ENCODE measurements around the gene MVB12B.

Gene MVB12B

DNA sequence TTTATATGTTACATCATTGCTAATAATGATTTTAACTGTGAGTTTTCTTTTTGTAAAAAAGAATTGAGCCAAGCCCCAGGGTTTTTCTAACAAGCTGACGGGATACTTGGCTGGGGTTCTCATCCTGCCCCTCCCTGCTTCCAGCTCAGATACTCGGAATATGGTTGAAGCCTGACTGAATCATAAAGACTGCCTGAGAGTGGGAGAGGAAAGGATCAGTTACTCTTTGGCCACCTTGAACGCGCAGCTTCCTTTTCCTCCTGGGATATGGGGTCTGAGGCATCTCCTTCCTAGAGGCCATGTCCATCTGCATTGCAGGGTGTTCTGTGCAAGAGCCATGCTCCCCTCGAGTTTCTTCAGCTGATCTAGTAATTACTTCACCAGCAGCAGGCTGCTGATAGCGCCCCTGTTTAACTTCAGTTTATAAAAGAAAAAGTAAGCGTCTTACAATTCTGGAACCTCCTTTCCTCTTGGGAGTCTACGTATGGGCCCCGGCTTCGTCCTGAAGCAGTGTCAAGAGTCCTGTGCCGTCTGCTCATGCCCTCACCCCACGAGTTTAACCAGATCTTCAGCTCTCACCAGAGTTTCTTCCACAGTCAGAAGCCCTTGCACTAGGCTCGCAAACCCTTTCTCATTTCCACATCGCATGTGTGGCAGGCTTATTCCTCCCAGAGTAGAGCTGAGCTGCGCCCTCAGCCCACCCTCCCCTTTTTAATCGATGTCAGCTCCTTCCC lies 130.0 kb downstream of the MVB12B start:
- DNase-seq, result no peak

DNA sequence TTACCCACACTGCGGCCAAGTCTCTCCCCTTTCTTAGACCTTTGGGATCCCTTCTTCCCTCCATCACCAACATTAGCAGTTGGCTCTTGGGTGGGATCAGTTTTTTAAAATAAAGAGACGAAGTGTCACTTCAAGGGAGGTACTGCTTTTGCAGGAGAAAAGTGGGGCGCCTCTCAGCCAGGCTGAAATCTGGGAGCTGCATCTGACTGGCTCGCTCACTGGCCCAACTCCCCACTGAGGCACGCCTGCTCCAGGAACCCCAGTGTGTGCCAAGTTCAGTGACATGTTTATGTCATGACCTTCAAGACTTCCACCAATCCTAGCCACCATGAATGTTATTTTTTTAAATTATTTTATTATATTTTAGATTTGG lies 130.5 kb downstream of the MVB12B start:
- DNase-seq, result no peak

DNA sequence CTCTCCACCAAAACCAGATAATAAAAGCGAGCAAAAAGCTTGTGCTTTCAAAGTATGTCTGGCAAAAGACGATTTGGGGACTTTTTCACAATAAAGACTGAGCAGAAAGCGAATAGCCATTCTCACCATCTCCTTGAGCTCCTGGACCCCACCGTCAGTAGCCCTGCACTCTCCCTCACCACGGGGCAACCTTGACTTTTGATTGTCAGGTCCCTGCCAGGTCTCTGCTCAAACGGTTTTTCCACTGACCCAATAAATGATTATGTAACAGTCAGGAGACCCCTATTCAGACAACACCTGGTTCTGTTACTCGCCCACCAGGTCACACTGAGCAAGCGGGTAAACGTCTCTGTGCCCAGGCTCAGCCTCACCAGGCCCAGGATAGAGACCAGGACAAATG lies 131.3 kb downstream of the MVB12B start:
- DNase-seq, result no peak

DNA sequence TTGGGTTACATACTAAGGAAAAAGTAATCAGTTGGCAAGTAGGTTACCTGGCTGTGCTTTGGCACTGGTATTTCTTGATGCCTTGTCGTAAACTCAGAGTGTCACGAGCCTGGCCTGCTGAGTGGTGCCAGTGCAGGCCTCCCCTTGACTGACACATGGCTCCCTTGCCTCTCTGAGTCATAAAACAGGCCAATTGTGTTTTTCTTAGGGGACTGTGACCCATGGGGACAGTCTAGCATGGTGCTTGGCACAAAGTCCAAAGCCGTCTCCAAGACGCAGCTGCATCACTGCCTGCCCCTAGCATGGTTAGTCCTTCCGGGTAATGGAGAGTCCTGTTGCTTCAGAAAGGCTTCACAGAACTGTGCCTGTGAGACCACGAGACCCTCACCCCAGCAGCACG lies 132.5 kb downstream of the MVB12B start:
- DNase-seq, result no peak

DNA sequence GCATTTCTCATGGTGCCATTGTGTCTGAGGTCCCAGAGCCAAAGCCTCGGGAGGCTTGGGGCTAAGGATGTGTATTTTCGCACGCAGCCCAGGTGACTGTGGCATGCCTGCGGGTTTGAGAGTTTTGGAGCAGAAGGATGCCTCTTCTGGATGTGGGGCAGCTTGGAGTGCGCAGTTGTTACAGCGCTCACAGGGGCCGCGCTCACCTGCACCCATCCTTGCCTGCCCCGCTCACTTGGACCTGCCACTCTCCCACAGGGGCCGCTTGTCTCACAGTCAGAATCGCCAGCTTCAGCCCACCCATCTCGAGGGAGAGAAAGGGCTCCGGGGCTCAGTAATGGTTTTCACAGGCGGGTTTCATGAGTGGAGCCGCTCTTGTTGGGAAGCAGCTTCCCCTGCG lies 132.9 kb downstream of the MVB12B start:
- no peak for DNase-seq

DNA sequence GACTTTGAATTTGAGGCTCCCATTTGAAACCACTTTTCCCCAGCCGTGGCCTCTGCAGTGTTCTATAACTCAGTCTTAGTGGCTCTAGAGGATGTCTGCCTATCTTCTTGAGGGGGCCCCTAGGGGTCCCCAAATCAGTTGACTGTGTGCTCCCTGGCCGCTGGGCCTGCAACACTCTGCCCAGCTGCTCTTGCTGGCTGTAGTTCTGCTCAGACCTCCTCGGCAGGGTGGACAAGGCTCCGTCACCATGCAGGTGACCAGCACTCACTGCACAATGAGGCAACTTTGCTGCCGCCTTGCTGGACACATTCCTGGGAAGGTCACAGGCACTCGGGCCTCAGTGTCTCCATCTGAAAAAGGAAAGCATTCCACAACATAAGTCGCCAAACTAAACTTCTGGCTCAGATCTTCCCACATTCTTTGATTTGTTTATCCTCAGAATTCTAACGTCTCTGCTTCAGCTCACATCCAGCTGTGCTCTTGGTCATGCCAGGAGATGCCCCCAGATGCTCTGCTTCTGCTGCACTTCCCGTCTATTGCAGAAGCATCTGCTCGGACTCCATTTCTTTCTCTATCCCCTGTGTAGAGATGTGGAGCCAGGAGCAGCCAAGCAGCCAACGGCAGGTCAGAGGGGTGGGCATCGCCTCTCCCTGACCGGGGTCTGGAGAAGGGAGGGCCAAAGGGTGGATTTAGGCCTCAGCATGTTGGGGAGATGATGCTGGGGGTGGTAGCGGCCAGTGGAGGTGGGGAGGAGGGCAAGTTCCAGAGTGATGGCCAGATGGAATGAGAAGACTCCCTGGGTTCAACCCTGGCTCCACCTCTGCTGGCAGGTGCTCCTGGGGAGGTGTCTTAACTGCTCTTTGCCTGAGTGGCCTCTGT lies 133.6 kb downstream of the MVB12B start:
- no peak for DNase-seq

DNA sequence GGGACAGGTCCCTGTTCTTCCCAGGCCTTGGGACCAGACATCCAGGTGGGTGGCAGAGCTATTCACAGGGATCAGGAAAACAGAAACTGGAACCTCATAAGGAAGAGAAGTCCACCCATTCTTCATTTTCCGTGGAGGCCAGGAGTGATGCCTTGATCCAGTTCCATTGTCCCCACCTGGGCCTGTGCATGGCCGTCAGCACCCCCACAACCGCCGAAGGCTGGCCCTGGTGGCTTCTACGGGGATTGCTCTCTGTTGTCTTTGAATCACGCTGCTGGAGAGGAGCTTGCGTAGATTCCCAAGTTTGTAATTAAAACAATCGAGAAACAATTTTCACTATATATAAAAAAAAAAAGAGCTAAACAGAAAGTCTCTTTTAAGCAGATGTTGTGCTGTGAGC lies 134.4 kb downstream of the MVB12B start:
- DNase-seq, result no peak

DNA sequence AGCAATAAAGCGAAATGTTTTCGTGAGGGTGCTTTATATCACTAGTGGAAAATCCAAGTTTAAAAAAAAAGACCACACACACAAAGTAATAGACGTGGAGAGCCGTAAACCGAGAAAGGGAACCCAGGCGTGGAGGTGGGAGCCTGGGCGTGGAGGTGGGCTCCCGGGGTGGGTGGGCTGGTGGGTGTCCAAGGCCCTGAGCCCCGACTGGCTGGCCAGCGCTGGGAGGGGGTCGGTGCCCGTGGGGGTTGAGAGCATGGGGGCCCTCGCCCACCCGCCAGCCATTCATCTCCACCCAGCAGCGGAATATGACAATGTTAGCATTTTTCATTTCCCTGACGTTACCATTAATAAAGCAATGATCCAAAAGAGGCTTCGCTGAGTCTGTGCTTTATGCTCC lies 135.0 kb downstream of the MVB12B start:
- no peak for DNase-seq

DNA sequence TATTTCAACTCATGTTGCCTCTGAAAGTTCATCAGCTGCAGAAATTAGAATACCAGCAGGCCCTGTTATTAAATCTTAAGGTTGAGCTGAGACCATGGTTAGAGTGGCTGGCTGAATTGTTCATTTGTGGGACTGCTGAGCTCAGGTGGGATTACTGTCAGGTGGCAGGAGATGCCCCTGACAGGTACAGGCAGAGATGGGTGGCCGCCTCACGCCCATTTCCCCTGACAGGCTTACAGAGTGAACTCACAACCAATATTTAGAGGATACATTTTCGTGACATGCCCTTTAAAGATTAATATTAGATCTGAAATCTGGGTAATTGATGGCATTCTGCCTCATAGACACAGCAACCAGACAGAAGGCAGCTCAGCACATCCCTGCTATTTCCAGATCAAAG lies 136.0 kb downstream of the MVB12B start:
- no peak for DNase-seq

DNA sequence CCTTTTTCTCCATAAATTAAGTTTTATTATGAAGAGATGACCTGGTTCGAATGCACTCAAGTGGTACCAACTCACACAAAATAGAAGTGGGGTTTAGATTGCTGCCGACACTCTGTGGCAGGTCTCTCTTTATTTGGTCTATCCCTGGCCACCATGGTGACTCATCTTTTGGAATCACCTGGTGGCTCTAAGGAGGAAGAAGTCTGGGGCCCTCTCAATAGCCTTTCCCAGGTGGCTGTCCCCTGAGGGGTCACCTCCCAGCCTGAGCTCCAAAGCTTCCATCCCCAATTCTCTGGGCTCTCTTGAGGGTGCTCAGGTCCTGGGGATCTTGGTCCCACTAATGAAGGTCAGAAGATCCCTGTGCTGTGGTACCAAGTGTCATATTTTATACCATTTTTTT lies 136.8 kb downstream of the MVB12B start:
- no peak for DNase-seq

DNA sequence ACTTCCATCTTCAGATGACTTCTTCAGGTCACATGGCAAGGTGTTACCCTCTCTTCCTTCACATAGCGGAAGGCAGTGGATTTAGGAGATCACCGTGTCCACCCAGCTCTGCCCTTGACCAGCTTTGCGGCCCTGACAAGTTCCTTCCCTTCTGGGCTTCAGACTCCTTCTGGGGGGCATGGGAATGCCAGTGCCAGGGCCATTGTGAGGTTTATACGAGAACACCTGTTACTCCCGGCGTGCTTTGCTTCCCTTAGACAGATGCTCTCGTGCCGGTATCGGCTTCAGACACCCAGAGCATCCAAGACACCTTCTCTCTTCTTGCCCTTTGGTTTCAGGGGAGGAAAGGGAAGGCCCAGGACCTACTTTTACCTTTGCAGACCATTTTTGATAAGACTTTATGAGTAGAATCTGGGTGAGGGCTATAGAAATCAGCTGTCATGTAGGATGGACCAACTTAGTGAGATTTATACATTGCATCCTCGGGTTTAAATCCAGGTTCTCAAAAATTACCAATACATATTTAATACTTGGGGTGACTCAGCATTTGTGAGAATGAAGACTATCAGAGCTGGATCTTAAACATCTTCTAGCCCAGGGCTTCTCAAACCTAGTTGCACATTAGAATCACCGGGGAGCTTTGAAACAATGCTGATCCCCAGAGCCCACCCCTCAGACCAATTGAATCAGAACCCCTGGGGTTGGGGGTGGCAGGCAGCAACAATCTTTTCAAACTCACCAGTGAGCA lies 138.2 kb downstream of the MVB12B start:
- DNase-seq, result no peak

DNA sequence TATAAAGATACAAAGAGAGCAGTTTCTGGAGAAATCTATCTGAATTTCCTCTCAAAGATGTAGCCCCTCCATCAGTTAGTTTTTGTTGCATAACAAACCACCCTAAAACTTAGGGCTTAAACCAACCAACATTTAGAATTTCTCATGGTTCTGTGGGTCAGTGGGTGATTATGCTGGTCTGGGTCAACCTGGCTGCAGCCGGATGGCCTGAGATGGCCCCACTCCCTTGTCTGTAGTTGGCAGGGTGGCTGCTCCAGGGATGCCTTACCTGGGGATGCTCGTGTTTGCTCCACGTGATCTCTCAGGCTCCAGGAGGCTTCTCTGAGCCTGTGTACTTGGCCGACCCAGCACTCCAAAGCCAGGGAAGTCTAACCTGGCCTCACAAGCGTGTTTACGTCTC lies 139.3 kb downstream of the MVB12B start:
- no peak for DNase-seq

DNA sequence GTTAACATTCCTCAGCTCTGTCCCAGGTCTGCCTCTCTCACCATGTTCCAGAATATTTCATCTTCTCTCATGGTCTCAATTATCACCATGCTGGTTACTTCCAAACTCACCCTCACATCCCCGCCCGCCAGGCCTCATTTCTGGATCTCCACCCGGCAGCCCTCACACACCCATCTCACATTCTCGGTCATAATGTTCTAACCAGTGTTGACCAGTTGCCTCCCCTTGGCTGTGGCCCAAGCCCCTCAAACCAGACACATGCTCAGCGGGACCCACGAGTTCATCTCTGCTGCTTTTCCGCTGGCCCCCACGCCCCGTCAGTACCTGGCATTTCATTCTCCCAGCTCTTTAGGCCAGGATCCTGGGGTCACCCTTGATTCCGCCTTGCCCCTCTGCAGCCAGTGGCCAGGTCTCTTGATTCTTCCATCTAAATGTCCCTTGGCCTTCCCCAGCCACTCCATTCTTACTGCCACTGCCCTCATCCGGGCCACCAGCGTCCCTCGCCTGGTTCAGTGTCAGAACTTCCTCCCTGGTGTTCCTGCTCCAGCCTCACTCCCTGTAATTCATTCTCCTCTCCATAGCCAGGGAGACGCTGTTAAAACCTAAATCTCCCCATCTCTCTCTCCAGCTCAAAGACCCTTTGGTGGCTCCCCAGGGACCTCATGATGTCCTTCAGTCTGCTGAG lies 141.7 kb downstream of the MVB12B start:
- DNase-seq, result no peak

DNA sequence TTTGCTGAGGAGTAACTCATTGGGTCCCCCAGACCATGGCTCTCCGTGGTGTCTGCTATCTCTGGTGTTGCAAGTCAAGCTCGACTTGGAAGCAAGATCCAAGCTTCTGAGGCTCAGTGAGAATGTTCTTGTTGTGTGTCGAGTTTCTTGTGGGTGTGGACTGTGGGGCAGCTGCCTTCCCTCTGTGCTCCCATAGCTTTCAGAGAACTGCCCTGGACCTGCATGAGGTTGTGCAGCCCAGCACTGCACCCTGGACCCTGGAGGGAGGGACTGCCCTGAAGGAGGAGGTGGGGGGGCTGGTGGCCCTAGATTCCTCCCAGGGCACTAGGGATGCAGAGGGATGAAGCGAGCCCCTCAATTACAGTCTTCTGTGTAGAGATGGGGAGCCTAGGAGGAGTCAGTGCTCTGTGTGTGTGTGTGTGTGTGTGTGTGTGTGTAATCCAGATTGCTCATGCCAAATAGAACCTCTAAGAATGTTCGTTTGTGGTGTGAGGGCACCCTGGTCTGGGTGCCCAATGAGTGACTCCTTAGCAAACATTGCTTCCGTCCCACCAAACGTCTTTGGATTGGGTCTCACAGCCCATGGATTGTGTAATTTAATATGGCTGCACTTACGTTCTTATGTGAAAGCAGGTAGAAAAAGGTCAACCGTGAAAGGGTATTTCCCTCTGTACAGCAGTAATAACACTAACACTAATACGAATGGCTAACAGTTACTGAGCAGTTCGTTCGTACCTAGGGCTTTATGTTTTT lies 143.8 kb downstream of the MVB12B start:
- peak; percentile 40 for DNase-seq

DNA sequence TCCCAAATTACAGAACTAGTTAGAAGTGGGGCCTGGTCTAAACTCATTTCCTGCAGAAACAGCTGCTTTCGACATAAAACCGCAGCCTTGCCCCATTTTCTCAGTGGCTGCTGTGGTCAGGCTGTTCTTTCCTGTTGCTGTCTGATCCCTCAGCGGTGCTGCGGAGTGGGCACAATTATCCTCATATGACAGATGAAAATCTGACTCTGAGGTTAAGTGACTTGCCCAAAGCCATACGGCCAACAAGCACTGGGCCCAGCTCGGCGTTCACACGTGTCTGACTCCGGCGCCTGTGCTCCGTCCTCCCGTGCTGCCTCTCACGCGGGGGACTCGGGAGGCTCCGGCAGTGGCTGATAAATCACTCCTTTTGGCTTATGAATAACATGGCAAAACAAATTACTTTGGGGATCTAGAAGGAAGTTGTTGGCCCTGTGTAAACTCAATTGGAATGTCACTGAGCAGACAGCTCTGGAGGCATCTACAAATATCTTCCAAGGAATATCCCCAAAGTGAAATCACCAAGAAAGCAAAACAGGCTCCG lies 144.5 kb downstream of the MVB12B start:
- peak; percentile 97 for DNase-seq

DNA sequence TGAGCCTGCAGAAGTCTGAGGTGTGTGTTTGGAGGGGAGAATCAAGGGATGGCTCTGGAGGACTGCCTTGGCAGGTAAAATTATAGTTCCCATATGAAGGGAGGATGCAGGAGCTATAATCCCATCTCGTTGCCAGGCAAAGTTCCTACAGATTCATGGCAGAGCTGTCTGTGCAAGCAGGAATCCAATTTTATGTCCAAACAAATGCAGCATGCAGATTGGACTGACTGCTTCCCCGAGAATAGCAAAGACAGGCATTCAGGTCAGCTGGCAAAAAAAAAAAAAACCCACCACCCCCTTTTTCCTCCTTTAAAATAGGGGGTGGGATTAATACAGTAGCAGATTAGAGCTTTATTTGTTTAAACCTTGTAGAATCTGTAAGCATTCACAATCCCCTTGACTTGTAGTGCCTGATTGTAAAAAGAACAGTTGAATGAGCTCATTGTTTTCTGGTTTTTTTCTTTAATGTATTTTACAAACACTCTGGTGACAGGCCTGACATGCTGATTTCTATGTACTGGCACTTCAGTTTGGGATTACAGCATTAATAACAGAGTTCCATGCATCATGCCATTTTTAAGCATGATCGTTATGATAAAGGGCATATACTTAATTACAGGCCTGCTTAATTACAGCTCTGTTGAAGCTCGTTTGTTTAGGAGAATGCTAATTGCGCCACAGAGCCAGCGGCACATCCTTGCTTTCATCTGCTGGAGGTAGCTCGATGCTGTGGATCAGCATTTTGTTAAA lies 145.7 kb downstream of the MVB12B start:
- DNase-seq, result no peak

DNA sequence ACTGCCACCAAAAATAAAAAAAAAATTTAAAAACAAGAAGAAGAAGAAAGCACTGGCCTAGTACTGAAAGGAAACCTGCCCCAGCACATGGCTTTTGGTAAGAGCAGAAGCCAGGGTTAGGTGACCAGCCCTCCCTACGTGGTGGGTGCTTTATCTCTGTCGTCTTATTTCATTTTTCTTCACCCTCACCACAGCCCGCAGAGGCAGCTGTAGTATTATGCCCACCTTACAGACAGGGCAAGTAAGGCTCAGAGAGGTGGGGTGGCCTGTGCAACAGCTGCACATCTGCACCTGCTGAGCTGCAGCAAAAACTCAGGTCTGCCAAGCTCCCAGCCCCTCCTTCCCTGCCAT lies 146.3 kb downstream of the MVB12B start:
- no peak for DNase-seq

DNA sequence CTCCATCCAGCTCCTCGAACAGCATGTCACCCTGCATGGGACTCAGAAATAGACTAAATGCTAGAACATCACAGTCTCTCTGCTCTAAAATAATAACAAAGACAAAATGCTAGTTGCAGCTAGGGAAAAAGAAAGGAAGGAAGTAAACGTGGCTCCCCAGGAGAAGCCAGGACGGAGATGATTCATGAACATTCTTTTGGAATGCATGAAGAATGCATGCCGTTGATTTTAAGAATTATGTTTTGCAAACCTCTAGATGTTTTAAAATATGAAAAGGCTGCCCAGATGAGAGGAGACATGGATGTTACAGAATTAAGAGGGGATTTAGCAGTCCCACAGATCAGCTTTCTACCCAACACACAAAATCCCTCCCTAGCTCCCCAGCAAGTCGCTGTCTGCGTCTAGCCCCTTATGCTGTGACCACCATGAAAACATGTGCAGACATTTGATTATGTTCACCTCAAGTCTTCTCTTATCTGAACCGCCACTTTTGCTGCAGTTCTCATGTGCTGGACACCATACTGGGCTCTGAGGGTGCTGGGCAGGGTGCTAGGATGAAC lies 147.7 kb downstream of the MVB12B start:
- DNase-seq, result no peak

DNA sequence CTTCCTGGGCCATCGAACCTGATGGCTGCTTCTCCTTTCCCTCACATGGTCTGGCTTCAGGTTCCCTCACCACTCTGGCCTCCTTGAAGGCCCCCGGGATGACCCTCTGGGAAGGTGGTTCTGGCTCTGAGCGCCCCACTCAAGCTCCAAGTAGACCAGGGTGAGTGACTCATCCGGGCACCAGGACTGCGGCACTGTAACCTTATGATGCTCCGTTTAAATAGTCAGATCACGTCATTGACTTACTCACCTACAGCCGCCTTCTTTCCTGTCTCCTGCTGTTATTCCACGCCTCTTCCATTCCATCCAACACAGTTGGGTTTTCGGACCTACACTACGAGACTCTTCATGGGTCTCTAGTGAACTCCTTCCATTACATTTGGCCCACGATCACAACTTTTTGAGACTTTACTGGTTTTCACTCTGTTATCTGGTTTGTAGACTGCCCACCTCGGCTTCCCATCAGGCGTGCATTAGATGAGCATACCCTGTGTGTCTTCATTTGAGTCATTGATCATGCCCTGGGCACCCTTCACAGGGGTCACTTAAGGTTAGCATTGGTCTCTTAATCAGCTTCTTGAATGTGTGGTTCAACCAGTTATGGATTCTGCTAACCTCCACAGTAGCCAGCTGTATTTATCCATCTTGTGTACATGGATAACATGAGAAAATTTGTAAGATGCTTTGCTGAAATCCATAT lies 148.3 kb downstream of the MVB12B start:
- DNase-seq, result no peak

DNA sequence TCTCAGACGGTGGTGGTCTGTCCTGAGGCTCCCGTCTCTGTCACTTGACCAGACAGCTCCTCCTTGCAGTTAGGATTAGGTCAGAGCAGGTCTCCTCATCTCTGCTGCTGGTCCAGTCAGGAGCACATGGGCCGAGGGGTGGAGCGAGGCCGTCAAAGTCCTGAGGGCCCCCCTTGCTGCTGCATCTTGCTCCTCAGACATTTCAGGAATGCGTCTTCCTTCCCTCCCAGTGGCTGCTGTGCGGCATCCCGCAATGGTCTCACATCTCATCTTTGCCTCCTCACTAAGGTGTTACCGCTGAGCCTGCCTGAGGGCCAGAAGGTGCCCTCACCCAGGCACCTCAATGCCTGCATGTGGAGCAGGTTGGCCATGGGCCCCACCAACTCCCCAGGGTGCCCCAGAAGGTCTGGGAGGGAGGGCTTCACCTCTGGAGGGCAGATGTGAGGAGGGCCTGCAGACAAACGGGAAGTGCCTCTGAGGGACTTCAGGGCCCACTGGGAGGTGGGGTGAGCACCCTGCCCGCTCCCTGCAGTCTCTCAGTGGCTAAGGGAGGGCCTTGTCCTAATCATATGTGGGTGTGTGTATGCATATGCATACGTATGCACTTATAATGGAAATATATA lies 149.4 kb downstream of the MVB12B start:
- no peak for DNase-seq
